Stimulated activated naive CD8-positive, alpha-beta T cell treated with anti-CD3 and anti-CD28 coated beads, Interleukin-15, Interleukin-2, amounts not matched to agents 100 ng/mL and 50 ng/mL, for 24 hours (primary cell): Measurements from ENCODE around the gene MYLK2.
"Not testable (repeated sequence)": the region's sequence is repeated elsewhere in the genome, so short reads cannot be mapped to it uniquely, and the experiment has no call there.

ENCODE experiments used
- H3K27ac Mint-ChIP-seq: one replicate; pipeline ENCODE4 v1.8.0; 2021; ENCODE audit warnings: mild to moderate bottlenecking, mixed read lengths
- H3K27me3 Mint-ChIP-seq: one replicate; pipeline ENCODE4 v1.8.0; 2021; ENCODE audit warnings: mixed read lengths
- H3K36me3 Mint-ChIP-seq: one replicate; pipeline ENCODE4 v1.8.0; 2021; ENCODE audit warnings: low read depth, mixed read lengths
- H3K4me1 Mint-ChIP-seq: one replicate; pipeline ENCODE4 v1.8.0; 2021; ENCODE audit warnings: low read depth, mixed read lengths
- H3K4me3 Mint-ChIP-seq: one replicate; pipeline ENCODE4 v1.8.0; 2021; ENCODE audit warnings: mild to moderate bottlenecking, mixed read lengths
- H3K9me3 Mint-ChIP-seq: one replicate; pipeline ENCODE4 v1.8.0; 2021; ENCODE audit warnings: mixed read lengths

Gene MYLK2

DNA sequence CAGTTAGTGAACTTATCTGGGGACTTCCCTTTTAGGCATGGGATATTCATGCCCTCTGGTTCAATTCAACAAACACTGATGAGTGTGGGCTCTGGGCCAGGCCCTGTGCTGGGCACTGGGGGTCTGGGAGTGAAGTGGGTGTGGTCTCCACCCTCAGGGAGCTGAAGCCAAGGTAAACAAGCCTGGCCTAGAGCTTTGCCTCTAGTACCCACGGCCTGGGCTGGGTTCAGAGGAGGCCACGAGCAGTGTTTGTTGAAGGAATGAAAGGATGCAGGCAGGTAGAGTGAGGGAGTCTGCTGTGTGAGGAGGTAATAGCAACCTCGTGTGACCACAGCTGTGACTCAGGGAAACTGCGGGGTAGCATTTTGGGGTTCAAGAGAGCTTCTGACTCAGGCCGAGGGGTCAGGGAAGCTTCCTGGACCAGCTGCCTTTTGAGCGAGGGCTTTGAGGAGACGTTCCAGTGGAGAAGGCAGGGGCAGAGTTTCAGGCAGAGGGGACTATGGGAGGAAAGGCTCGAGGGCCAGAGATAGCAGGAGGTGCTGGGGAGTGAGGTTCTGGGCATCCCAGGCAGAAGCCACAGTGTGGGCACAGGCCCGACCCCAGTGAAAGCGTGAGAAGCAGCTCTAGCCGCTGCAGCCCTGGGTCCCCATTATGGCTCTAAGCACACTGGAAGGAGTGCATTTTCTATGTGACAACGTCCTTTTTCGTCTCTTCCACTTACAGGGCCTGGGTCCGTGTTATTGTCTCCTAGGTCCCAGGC lies 5.6 kb downstream of the MYLK2 start:
- Mint-ChIP-seq H3K4me1 (no peaks in the 10 kb centered on the region), H3K4me3 (no peak overlapping the region), H3K27me3 (no peaks in the 10 kb centered on the region), H3K9me3 (no peaks in the 10 kb centered on the region), H3K27ac (no peak overlapping the region), H3K36me3 (no peaks in the 10 kb centered on the region)

DNA sequence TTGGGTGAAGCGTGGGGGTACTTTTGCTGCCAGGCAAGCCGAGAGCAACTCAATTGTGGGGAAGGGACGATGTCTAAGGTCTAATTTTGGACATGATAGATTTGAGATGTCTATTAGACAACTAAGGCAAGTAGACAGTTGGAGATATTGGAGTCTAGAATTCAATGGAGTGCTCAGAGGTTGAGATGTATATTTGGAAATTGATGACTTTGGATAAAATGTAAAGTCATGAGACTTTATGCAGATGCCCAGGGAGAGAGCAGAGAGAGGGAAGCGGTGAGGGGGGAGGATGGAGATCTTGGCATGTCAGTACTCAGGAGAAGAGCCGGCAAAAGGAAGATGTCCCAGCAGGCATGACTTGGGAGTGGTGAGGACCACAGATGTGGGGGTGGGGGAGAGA lies 6.9 kb downstream of the MYLK2 start:
- Mint-ChIP-seq H3K4me3 (no peak overlapping the region), H3K27me3 (no peaks in the 10 kb centered on the region), H3K4me1 (no peaks in the 10 kb centered on the region), H3K36me3 (no peaks in the 10 kb centered on the region), H3K27ac (no peak overlapping the region), H3K9me3 (no peaks in the 10 kb centered on the region)

DNA sequence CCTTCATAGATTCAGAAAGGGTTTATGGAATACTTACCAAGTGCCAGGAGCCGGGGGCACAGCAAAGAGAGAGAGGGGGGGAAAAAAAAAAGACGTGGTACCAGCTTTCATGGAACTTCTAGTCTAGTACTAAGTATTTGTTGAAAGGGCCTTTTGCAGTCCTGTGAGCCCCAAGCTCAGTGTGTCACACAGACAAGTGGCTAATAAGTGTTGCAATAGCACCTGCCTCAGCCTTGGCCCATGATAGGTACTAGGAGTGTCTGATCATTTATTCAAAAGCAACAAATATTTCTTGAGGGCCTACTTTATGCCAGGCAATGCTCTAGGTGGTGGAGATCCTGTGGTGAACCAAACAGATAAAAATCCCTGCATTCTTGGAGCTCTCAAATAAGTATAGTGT lies 7.9 kb downstream of the MYLK2 start:
- no peaks in the 10 kb centered on the region for H3K9me3 Mint-ChIP-seq
- no peaks in the 10 kb centered on the region for H3K27me3 Mint-ChIP-seq
- H3K27ac Mint-ChIP-seq = no peak overlapping the region
- H3K4me1 Mint-ChIP-seq = no peaks in the 10 kb centered on the region
- H3K36me3 Mint-ChIP-seq = no peaks in the 10 kb centered on the region
- no peak overlapping the region for H3K4me3 Mint-ChIP-seq

DNA sequence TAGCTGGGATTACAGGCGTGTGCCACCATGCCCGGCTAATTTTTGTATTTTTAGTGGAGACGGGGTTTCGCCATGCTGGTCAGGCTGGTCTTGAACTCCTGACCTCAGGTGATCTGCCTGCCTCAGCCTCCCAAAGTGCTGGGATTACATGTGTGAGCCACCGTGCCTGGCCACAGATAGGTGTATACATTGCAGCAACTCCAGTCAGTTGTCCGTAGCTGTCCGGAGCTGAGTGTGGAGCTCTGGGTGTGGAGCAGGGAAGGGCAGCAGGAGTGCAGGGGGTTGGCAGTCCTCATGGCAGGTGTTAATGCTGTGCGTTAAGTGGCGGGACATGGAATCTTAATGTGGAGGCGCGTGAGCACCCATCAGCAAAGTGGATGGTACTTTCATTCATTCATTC lies 8.9 kb downstream of the MYLK2 start:
- H3K27ac Mint-ChIP-seq, H3K9me3 Mint-ChIP-seq, H3K4me1 Mint-ChIP-seq, H3K36me3 Mint-ChIP-seq, H3K27me3 Mint-ChIP-seq, H3K4me3 Mint-ChIP-seq: not testable (repeated sequence)

DNA sequence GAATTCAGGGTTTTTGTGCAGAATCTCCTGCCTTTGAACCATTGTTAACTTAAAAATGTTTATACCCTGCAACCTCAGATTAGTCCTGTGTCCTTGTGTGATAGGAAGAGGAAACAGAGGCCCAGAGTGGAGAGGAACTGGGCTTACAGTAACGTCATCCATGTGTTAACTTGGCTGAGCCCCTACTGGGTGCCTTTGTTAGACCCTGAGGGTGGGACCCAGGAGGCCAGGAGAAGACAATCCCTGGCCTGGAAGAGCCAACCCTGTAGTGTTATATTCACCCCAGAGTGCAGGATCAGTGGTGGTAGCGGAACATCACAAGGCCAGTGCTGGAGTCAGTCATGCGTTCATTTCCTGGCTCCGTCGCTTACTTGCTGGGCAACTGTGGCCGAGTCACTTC lies 10.6 kb downstream of the MYLK2 start:
- H3K27me3 Mint-ChIP-seq = no peaks in the 10 kb centered on the region
- H3K4me3 Mint-ChIP-seq = no peak overlapping the region
- no peak overlapping the region for H3K27ac Mint-ChIP-seq
- H3K9me3 Mint-ChIP-seq = no peaks in the 10 kb centered on the region
- no peaks in the 10 kb centered on the region for H3K36me3 Mint-ChIP-seq
- no peaks in the 10 kb centered on the region for H3K4me1 Mint-ChIP-seq

DNA sequence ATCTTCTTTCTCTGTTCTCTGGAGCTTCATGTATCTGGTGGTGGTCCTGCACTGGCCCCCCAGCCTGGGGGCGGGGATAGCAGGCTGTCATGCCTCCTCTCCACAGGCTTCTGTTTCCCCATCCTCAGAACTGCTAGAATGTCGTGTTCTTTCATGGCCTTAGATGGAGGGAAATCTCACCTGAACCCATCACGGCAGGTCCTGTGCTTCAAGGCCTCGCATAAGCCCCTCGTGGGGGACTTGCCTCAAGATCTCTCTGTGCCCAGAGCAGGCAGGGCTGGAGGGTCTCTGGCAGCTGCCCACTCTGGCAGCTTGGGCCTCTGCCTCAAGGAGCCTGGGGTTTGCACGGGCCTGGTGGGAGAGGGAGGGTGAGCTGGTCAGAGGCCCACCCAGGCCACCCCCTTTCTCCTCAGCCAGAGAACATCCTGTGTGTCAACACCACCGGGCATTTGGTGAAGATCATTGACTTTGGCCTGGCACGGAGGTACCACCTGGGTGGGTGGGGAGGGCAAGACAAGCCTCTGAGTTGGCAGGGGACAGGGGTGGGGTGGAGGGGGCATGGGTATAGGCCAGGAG lies 11.3 kb downstream of the MYLK2 start:
- H3K4me3 Mint-ChIP-seq = no peak overlapping the region
- no peaks in the 10 kb centered on the region for H3K4me1 Mint-ChIP-seq
- no peaks in the 10 kb centered on the region for H3K27me3 Mint-ChIP-seq
- H3K27ac Mint-ChIP-seq = no peak overlapping the region
- H3K36me3 Mint-ChIP-seq = no peaks in the 10 kb centered on the region
- H3K9me3 Mint-ChIP-seq = no peaks in the 10 kb centered on the region

DNA sequence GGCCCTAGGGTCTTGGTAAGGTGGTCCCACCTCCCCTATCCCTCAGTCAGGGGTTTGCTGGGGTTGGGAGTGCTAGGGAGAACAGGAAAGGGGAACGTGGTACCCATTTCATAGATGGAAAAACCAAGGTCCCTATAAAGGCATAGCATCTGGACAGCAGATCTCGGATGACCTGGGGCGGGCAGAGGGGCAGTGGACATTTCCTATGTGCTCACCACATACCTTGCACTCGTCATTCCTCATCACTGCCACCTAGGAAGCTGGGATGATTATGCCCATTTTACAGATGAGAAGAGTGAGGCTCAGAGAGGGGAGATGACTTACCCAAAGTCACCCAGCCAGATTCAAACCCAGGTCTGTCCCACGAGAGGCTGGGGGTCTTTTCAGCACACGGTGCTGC lies 12.1 kb downstream of the MYLK2 start:
- H3K4me3 Mint-ChIP-seq = no peak overlapping the region
- peaks cover 5% of the 10 kb centered on the region for H3K4me1 Mint-ChIP-seq
- H3K27me3 Mint-ChIP-seq = no peaks in the 10 kb centered on the region
- no peak overlapping the region for H3K27ac Mint-ChIP-seq
- H3K9me3 Mint-ChIP-seq = no peaks in the 10 kb centered on the region
- H3K36me3 Mint-ChIP-seq = no peaks in the 10 kb centered on the region

DNA sequence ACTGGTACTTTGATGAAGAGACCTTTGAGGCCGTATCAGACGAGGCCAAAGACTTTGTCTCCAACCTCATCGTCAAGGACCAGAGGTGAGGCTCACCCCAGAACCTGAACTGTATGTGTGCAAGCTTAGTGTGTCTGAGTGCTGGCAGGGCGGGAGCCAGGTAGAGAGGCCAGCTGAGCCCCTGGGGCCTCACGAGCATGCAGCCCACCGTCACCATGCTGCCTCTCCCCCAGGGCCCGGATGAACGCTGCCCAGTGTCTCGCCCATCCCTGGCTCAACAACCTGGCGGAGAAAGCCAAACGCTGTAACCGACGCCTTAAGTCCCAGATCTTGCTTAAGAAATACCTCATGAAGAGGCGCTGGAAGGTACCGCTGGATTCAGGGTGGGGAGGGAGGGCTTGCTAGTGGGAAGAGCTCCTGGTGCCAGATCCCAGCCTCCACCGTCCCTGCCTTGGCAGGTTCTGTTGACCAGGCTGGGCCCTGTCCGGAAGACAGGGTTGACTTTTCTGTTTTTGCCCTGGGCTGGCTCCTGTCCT lies 12.7 kb downstream of the MYLK2 start:
- H3K36me3 Mint-ChIP-seq = no peaks in the 10 kb centered on the region
- H3K9me3 Mint-ChIP-seq = no peaks in the 10 kb centered on the region
- H3K27ac Mint-ChIP-seq = no peak overlapping the region
- H3K4me1 Mint-ChIP-seq = peaks cover 10% of the 10 kb centered on the region
- no peaks in the 10 kb centered on the region for H3K27me3 Mint-ChIP-seq
- H3K4me3 Mint-ChIP-seq = no peak overlapping the region

DNA sequence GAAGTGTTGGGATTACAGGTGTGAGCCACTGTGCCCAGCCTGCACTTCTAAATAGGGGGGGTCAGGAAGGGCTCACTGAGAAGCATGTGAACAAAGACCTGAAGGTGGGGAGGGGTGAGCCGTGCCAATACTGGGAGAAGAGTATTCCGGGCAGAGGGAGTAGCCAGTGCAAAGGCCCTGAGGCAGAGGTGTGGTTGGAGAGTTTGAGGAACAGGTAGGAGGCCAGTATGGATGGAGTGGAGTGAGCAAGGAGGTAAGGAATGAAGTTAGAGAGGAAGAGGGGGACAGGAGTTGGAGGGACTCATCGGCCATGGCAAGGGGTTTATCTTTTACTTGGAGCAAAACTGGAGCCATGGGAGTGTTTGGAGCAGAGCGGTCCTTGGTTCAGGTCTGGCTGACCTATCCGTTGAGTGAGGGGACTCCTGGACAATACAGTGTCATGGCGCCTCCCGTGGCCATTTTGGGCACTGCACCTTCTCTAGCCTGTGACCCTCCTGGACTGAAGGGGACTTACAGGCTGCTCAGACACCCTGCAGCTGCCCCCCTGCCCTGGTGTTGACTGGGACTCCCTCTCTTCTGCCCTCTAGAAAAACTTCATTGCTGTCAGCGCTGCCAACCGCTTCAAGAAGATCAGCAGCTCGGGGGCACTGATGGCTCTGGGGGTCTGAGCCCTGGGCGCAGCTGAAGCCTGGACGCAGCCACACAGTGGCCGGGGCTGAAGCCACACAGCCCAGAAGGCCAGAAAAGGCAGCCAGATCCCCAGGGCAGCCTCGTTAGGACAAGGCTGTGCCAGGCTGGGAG lies 14.2 kb downstream of the MYLK2 start:
- Mint-ChIP-seq H3K4me3 (no peak overlapping the region), H3K9me3 (no peaks in the 10 kb centered on the region), H3K27me3 (no peaks in the 10 kb centered on the region), H3K27ac (no peak overlapping the region), H3K36me3 (no peaks in the 10 kb centered on the region), H3K4me1 (peaks cover 10% of the 10 kb centered on the region)

DNA sequence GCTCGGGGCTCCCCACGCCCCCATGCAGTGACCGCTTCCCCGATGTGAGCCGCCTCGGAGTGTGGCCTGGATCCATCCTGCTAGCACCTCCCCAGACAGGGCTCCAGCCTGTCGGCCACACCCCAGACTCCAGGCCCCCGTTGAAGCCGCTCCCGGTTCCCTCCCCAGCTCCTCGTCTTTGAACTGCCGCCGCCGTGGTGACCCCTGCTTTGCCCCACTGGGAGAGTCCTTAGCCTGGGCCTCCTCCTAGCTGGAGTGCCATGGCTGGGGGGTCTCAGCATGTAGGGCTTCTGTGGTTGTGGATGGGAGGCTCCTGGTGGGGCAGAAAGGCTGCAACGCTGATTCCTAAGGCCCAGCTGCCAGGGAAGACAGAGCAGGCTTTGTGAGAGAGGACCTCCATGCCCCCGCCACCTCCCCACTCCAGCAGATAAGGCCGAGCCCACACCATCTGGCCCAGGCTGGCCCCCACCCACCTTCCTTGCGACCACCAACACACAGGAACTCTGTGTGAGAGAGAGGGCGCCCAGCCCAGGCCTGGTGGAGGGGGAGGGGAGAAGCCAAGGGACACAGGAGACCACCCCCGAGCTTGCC lies 14.9 kb downstream of the MYLK2 start:
- no peaks in the 10 kb centered on the region for H3K9me3 Mint-ChIP-seq
- H3K4me3 Mint-ChIP-seq = no peak overlapping the region
- no peaks in the 10 kb centered on the region for H3K36me3 Mint-ChIP-seq
- H3K27me3 Mint-ChIP-seq = no peaks in the 10 kb centered on the region
- H3K27ac Mint-ChIP-seq = no peak overlapping the region
- peaks cover 10% of the 10 kb centered on the region for H3K4me1 Mint-ChIP-seq

DNA sequence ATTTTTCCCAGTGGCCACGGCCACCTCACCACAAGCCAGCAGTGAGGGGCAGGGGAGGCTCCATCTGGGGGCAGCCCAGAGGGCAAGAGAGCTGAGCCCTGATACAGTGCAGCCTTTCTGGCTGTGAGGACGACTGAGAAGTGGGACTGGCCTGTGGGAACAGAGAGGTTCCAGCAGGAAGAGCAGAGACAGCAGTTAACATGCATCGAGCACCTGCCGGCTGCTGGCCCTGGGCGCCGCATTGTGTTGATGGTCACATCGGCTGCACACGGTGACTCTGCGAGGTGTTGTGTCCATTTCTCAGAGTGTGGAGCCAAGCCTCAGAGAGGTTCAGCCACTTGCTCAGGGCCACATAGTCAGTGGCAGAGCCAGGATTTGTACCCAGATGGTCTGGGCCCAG lies 16.4 kb downstream of the MYLK2 start:
- Mint-ChIP-seq H3K36me3 (no peaks in the 10 kb centered on the region), H3K4me3 (no peak overlapping the region), H3K9me3 (no peaks in the 10 kb centered on the region), H3K27me3 (no peaks in the 10 kb centered on the region), H3K4me1 (peaks cover 10% of the 10 kb centered on the region), H3K27ac (no peak overlapping the region)

DNA sequence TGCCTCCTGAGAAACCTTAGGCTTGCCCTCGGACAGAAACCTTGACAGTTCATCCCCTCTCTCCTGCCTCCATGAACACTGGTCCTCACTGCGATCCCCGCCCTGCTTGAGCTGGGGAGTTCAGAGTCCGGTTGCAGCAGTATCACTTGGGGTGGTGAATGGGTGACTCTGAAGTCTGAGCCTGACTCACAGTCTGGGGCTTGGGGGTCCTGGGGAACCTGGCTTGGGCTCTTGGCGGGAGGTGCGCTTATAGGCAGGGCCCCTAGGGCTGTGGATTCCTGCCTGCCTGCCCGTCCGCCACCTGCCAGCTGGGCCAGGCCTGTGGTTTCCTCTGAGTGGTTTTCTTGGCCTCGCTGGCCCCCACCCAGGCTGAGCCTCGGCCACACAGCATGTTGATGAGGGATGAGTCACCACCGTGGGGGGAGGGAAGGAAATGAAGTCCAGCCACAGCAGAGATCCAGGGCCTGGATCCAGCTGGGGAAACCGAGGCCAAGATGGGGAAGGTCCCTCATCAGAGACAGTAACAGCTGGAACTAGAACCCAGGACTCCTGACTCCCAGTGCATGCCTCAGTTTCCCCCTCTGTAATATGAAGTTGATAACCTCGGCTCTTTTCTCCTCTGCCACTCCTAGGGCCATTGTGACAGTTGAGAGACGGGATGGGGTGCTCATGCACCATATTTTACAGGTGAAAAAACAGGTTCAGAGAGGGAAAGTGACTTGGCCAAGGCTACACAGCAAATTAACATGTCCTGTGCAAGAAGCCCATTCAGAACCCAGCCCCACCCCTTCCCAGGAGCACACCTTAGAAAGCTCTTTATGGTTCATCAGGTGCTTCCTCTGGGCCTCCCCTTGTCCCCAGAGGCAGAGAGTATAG lies 17.1 kb downstream of the MYLK2 start:
- no peaks in the 10 kb centered on the region for H3K27me3 Mint-ChIP-seq
- H3K9me3 Mint-ChIP-seq = no peaks in the 10 kb centered on the region
- H3K4me1 Mint-ChIP-seq = peaks cover 10% of the 10 kb centered on the region
- no peaks in the 10 kb centered on the region for H3K36me3 Mint-ChIP-seq
- H3K27ac Mint-ChIP-seq = no peak overlapping the region
- H3K4me3 Mint-ChIP-seq = no peak overlapping the region

DNA sequence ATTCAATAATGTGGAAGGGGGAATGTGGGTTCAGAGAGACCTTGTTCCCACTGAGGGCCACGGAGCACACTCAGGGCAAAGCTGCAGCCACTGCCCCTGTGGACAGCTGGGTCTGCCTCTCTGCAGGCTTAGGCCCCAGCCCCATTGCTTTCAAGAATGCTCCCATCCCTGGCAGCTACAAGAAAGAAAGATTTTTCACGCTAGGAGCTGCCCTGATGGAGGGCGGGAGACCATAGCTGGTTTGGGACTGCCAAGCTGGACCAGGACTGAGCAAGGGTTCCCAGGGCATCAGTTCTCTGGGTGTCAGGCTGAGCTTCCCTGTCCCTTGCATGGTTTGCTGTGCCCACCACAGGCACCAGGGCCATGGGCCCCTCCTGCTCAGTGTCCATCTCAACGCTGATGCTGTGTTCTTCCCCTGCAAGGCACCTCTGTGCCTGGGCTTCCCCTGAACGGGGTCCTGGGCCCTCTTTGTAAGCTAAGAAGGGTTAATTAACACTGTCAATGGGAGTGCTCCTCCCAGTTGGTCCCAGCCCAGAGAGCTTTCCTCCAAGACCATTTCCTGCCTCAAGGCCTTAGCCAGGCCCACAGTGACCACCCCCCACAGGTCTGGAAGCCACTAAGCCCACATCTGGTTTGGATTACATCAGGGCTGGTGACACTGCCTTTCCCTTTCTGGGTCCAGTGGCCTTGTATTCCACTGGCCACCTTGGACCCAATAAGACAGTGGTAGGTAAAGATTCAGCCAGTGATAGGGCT lies 17.9 kb downstream of the MYLK2 start:
- Mint-ChIP-seq H3K27ac (no peak overlapping the region), H3K27me3 (no peaks in the 10 kb centered on the region), H3K36me3 (no peaks in the 10 kb centered on the region), H3K4me3 (no peak overlapping the region), H3K9me3 (no peaks in the 10 kb centered on the region), H3K4me1 (peaks cover 10% of the 10 kb centered on the region)

DNA sequence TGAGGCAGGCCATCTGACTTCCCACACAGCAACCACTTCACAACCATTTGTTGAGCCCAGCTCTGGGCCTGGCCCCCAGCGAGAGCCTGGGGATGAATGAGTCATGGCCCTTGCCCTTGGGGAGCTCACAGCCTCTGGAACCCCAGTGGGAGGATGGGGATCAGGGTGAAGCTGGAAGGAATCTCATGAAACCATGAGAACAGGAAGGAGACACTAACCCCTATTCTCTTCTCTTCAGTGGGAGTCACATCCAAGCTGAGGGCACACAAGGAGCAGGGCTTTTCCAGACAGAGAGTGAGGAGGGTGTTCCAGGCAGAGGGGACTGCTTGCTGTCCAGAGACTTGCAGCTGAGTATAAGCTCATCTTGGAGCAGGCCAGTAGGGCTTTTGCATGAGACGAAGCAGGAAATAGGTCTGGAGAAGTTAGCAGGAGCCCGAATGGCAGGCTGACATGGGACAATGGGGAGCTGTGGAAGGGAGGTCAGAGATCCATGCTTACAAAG lies 18.8 kb downstream of the MYLK2 start:
- no peaks in the 10 kb centered on the region for H3K9me3 Mint-ChIP-seq
- no peak overlapping the region for H3K4me3 Mint-ChIP-seq
- peaks cover 10% of the 10 kb centered on the region for H3K4me1 Mint-ChIP-seq
- no peaks in the 10 kb centered on the region for H3K27me3 Mint-ChIP-seq
- H3K36me3 Mint-ChIP-seq = no peaks in the 10 kb centered on the region
- H3K27ac Mint-ChIP-seq = no peak overlapping the region
